K562 (cell line): ENCODE data around the gene ARMC2. TPM values are rescaled to one million over a fixed set of nuclear protein-coding genes. Genes with fewer than 3 reads are reported as not detected.

ENCODE experiments used
- ATAC-seq: fragments of 200-7000 bp; cut with Tn5 transposase; 3 replicates; pipeline ENCODE4 v1.9.1; 2020; ENCODE audit warnings: moderate library complexity
- BruUV-seq: library from RNA; stranded (reverse); fragments of 400-500 nt; replicated peaks from 2 replicates; lab custom pipeline; 2021; lab: Mats Ljungman, UMichigan
- CTCF ChIA-PET: fragments of 300-600 bp; formaldehyde crosslinking; extraction: SDS; loops from one replicate; lab custom pipeline; 2021; ENCODE audit warnings: low intra/inter-chr PET ratio; lab: Yijun Ruan, JAX
- POLR2A ChIA-PET: fragments of 300-600, 350-650 bp; sonication (Branson Sonifier 250); formaldehyde crosslinking; extraction: SDS; loops from one replicate; lab custom pipeline; 2021; ENCODE audit warnings: antibody characterized with exemption, inconsistent platforms; lab: Yijun Ruan, JAX
- DNase-seq, 4 experiments: peaks; one replicate each; pipeline versions ENCODE4 v3.0.0 to v3.0.0-alpha.2; 2011 to 2018; ENCODE audit warnings: low spot score in 3 of 4, mixed read lengths in 3 of 4; ENCODE audit errors: extremely low read depth in 1 of 4
- FAIRE-seq: peaks from 2 replicates; lab custom pipeline; 2011; peaks lifted over from hg19 to GRCh38; lab: Jason Lieb, UNC
- H2AFZ ChIP-seq: 2 replicates; pipeline ENCODE4 v1.6.0; 2011; ENCODE audit warnings: low read depth, low read length, control low read depth, inconsistent platforms
- H3K27ac ChIP-seq: fragments of 200-600 bp; 3 replicates; pipeline ENCODE4 v1.8.0; 2011; ENCODE audit warnings: low read depth, mild to moderate bottlenecking, control low read depth, inconsistent platforms, low read length, moderate library complexity, mixed read lengths; ENCODE audit errors: extremely low read depth
- H3K27me3 ChIP-seq, 2 experiments: fragments of 300-600 bp in 1 of 2; 2 replicates in 1 of 2; 3 replicates in 1 of 2; pipeline versions ENCODE4 v1.6.0 to v1.8.0; 2011; ENCODE audit warnings: inconsistent platforms in 2 of 2, low read length in 2 of 2, mild to moderate bottlenecking in 1 of 2, mixed read lengths in 1 of 2, moderate library complexity in 1 of 2; ENCODE audit not compliant: control insufficient read depth in 2 of 2, insufficient read depth in 2 of 2
- H3K36me3 ChIP-seq: fragments of 300-600 bp; 3 replicates; pipeline ENCODE4 v1.8.0; 2011; ENCODE audit warnings: mild to moderate bottlenecking, low read length, inconsistent platforms; ENCODE audit not compliant: control insufficient read depth, insufficient read depth
- H3K4me1 ChIP-seq, 2 experiments: fragments of 200-600 bp in 1 of 2; replicated peaks in 1 of 2; 2 replicates in 1 of 2; 3 replicates in 1 of 2; pipeline versions ENCODE4 v1.5.1 to v1.8.0; 2011; ENCODE audit warnings: inconsistent platforms in 2 of 2, low read length in 2 of 2, mild to moderate bottlenecking in 1 of 2, mixed read lengths in 1 of 2, moderate library complexity in 1 of 2; ENCODE audit not compliant: control insufficient read depth in 2 of 2, insufficient read depth in 2 of 2
- H3K4me2 ChIP-seq: 2 replicates; pipeline ENCODE4 v1.6.1; 2011; ENCODE audit warnings: low read length, control low read depth, inconsistent platforms, mixed read lengths; ENCODE audit not compliant: insufficient read depth
- H3K4me3 ChIP-seq: fragments of 200-600 bp; sonication (generic), shearing (Covaris generic); 2 replicates; pipeline ENCODE4 v1.5.1; 2016; ENCODE audit warnings: control low read depth, inconsistent platforms
- H3K79me2 ChIP-seq: fragments of 200-600 bp; 3 replicates; pipeline ENCODE4 v1.8.0; 2011; ENCODE audit warnings: low read length, inconsistent platforms; ENCODE audit not compliant: control insufficient read depth, insufficient read depth
- H3K9ac ChIP-seq, 2 experiments: 2 replicates each; pipeline versions ENCODE4 v1.6.0 to v1.6.1; 2011; ENCODE audit warnings: low read depth in 2 of 2, low read length in 2 of 2, control low read depth in 1 of 2, inconsistent platforms in 1 of 2, mild to moderate bottlenecking in 1 of 2, mixed read lengths in 1 of 2; ENCODE audit not compliant: insufficient read depth in 1 of 2
- H3K9me1 ChIP-seq: one replicate; pipeline ENCODE4 v1.6.0; 2011; ENCODE audit warnings: inconsistent platforms, mild to moderate bottlenecking, low read length, moderate library complexity; ENCODE audit not compliant: control insufficient read depth, insufficient read depth
- H3K9me3 ChIP-seq: replicated peaks from 2 replicates; pipeline ENCODE4 v1.5.1; 2011; ENCODE audit warnings: low read depth, low read length, inconsistent platforms; ENCODE audit not compliant: control insufficient read depth, insufficient read depth
- H4K20me1 ChIP-seq: replicated peaks from 2 replicates; pipeline ENCODE4 v1.6.1; 2011; ENCODE audit warnings: low read length, inconsistent platforms, mixed read lengths; ENCODE audit not compliant: control insufficient read depth, insufficient read depth
- ATF1 ChIP-seq, 2 experiments: fragments of 450-650 bp in 1 of 2; IDR thresholded peaks; 2 replicates each; pipeline ENCODE4 v1.6.1; 2016; ENCODE audit warnings: missing compliant biosample characterization in 1 of 2, missing genetic modification characterization in 1 of 2
- CEBPG ChIP-seq, 3 experiments: fragments of 200-800 bp in 1 of 3; sonication (Bioruptor generic) in 1 of 3; sonication (generic) in 1 of 3; formaldehyde crosslinking in 1 of 3; IDR thresholded peaks in 2 of 3; conservative IDR thresholded peaks in 1 of 3; 2 replicates each; pipeline versions ENCODE4 v1.6.1 to v1.8.0; 2016 to 2022; ENCODE audit warnings: missing compliant biosample characterization in 2 of 3, missing genetic modification characterization in 2 of 3, mild to moderate bottlenecking in 1 of 3, missing genetic modification reagents in 1 of 3
- CHCHD3 ChIP-seq: fragments of 250-450 bp; sonication (Bioruptor Pico); IDR thresholded peaks from 2 replicates; pipeline ENCODE4 v2.1.2; 2022; ENCODE audit warnings: mild to moderate bottlenecking
- IRF1 ChIP-seq: sonication (generic); formaldehyde crosslinking; IDR thresholded peaks from 2 replicates; pipeline ENCODE4 v1.8.0; 2022; ENCODE audit warnings: missing genetic modification reagents, mild to moderate bottlenecking, borderline replicate concordance
- WGBS: fragments of 100-300 bp; shearing (Covaris generic); methylation state at CpG from one replicate; pipeline ENCODE4 v1.1.6; 2016; ENCODE audit warnings: low coverage, mixed read lengths; ENCODE audit not compliant: insufficient coverage; ENCODE audit errors: missing lambda C conversion rate; 5-methylcytosine and 5-hydroxymethylcytosine counted together
- in situ Hi-C: fragments of 300-500 bp; cut with MboI; formaldehyde crosslinking; loops from 4 replicates; pipeline ENCODE4 v1.15.0; 2018; ENCODE audit warnings: inconsistent platforms, mixed read lengths
- intact Hi-C: fragments of 100-400 bp; cut with micrococcal nuclease; formaldehyde crosslinking; loops from 2 replicates; pipeline ENCODE4 v1.14.2; 2022
- polyA plus RNA-seq, 8 experiments: library from polyadenylated mRNA; depleted of rRNA in 4 of 8; stranded (reverse) in 5 of 8; unstranded in 3 of 8; fragments of >200 nt; fragmentation: Nextera tagmentation in 2 of 8; fragmentation: Illumina TruSeq in 1 of 8; extraction: Ambion mirVana in 2 of 8; extraction: Trizol in 1 of 8; gene quantifications; 2 replicates each; pipeline versions ENCODE4 v1.2.1 to v1.2.3, GENCODE V29; 2011 to 2014; ENCODE audit warnings: inconsistent platforms in 1 of 8, missing spikeins in 1 of 8
- total RNA-seq, 7 experiments: library from RNA; depleted of rRNA in 6 of 7; stranded (reverse); fragments of >200 nt in 6 of 7; fragmentation: Illumina TruSeq in 2 of 7; extraction: Trizol in 2 of 7; gene quantifications; 2 replicates each; pipeline versions ENCODE4 v1.2.1 to v1.2.3, GENCODE V29; 2011 to 2021; ENCODE audit warnings: low replicate concordance in 1 of 7

Gene ARMC2
- total and polyA plus RNA-seq, 9 of the 15 experiments (the other 6 are each of a cell fraction or from before 2014, with no cell fraction given): 0.14 to 3.0 (median 0.82) TPM

GRCh38 chr6:108944707-108945680, 96.8 kb downstream of the ARMC2 start:
- CTCF ChIA-PET: no interaction called here
- ATAC-seq: no peak
- no peaks in the 10 kb centered on the region for H3K79me2 ChIP-seq
- intact Hi-C loops: no loop called here
- no peaks in the 10 kb centered on the region for H3K36me3 ChIP-seq
- H3K9me3 ChIP-seq: no peaks in the 10 kb centered on the region
- H3K4me1 ChIP-seq: no peaks in the 10 kb centered on the region; a peak in 1 of 5 replicates
- no peak overlapping the region for H3K4me2 ChIP-seq
- H3K27me3 ChIP-seq: peaks cover 18 to 36% of the 10 kb centered on the region in 2 experiments; a peak in 4 of 5 replicates
- H3K9ac ChIP-seq: no peak overlapping the region
- FAIRE-seq: no peak
- no peaks in the 10 kb centered on the region for H4K20me1 ChIP-seq
- no peak overlapping the region for H3K27ac ChIP-seq
- 13% methylated on average over 12 of the region's 12 CpGs for WGBS
- no peak overlapping the region for H2AFZ ChIP-seq
- no peak for TF ChIP-seq CHCHD3
- TF ChIP-seq IRF1 (CRISPR knock-in tag): no peak
- no peak for TF ChIP-seq ATF1 (CRISPR knock-in tag; IDR thresholded peaks at IDR 0.05)
- peak; percentile 55; the same call in 1 of the 2 replicates for TF ChIP-seq ATF1 (tag; IDR thresholded peaks at IDR 0.05)
- no peak for TF ChIP-seq CEBPG (CRISPR knock-in tag; IDR thresholded peaks at IDR 0.05)
- TF ChIP-seq CEBPG (tag; conservative IDR thresholded peaks at IDR 0.05 in 1 of 2, IDR thresholded peaks at IDR 0.05 in 1 of 2): 0 out of 4 replicates have a peak, but pooled peaks of 1 of the 2 experiments have one; percentile 21
- in situ Hi-C loops: no loop called here
- BruUV-seq: no TSS peak
- H3K4me3 ChIP-seq: no peak overlapping the region
- no peaks in the 10 kb centered on the region for H3K9me1 ChIP-seq
- no peak for DNase-seq
- POLR2A ChIA-PET: interaction anchor here (0.6 to 3.3 kb wide), 3 partner anchors 10 to 22 kb away, joined by 4 to 12 read pairs (median 5); no protein-coding TSS in a partner anchor
